ENCODE data around the gene CLDN6. TPM values are rescaled to one million over a fixed set of nuclear protein-coding genes. Genes with fewer than 3 reads are reported as not detected.

CLDN6 gene
- total RNA-seq, 1 experiment from 2014 or later: 743 TPM

- Histone ChIP-seq H3K56ac (ENCODE audit: insufficient read length, low read depth, low read length) (no peak overlapping the region), H2AFZ (ENCODE audit: low read length) (no peak overlapping the region), H3K4ac (ENCODE audit: low read depth, low read length) (no peak overlapping the region; the same call in 1 of the 2 replicates), H3K23me2 (ENCODE audit: insufficient read length, low read depth, low read length, poor library complexity, severe bottlenecking) (peaks cover 33% of the 10 kb centered on the region), H2BK12ac (ENCODE audit: insufficient read length, low read depth, low read length) (no peak overlapping the region), H3K27me3 (ENCODE audit: insufficient read depth, low read length) (no peaks in the 10 kb centered on the region), H3K18ac (ENCODE audit: insufficient read length, low read depth, low read length) (peak overlapping the region; percentile 89), H3K79me2 (ENCODE audit: insufficient read depth, low read length) (peaks cover 9% of the 10 kb centered on the region; the same call in 1 of the 2 replicates), H2BK5ac (ENCODE audit: insufficient read length, low read length) (no peak overlapping the region), H2AK5ac (ENCODE audit: insufficient read length, low read length) (no peak overlapping the region), H3K27ac (ENCODE audit: insufficient read length, low read depth, low read length) (peak overlapping the region; percentile 64), H2BK20ac (ENCODE audit: low read depth, low read length, poor library complexity, severe bottlenecking) (no peak overlapping the region), H4K8ac (replicated peaks; ENCODE audit: insufficient read length, low read depth, low read length) (no peak overlapping the region), H2BK15ac (ENCODE audit: low read depth, low read length) (no peak overlapping the region), H3K79me1 (ENCODE audit: insufficient read depth, low read depth, low read length, poor library complexity, severe bottlenecking) (no peaks in the 10 kb centered on the region), H3K9ac (ENCODE audit: extremely low read depth, insufficient read length, low read length) (peak overlapping the region; percentile 76), H4K5ac (ENCODE audit: insufficient read length, low read depth, low read length) (no peak overlapping the region), H3K4me1 (ENCODE audit: insufficient read depth, low read length) (peaks cover 2% of the 10 kb centered on the region; the same call in 1 of the 2 replicates), H3K14ac (ENCODE audit: insufficient read depth, low read length) (peak overlapping the region; percentile 87), H3K4me2 (ENCODE audit: insufficient read depth, insufficient read length, low read length) (peak overlapping the region; percentile 51), H2BK120ac (ENCODE audit: low read depth, low read length, poor library complexity, severe bottlenecking) (no peak overlapping the region), H3T11ph (ENCODE audit: low read length) (no peak overlapping the region), H3K23ac (ENCODE audit: insufficient read length, low read depth, low read length) (no peak overlapping the region), H4K20me1 (ENCODE audit: control insufficient read depth, insufficient read depth, insufficient read length) (no peaks in the 10 kb centered on the region), H4K91ac (ENCODE audit: insufficient read length, low read depth, low read length) (no peak overlapping the region), H3K9me3 (ENCODE audit: control insufficient read depth, low read depth, low read length) (no peaks in the 10 kb centered on the region)
- TF ChIP-seq CTCF (conservative IDR thresholded peaks at IDR 0.05): 0 out of 3 replicates have a peak, but pooled peaks have one; percentile 5
- peaks cover 13 to 37% (median 25%) of the 10 kb centered on the region in 3 experiments for H3K36me3 Mint-ChIP-seq (ENCODE audit: insufficient read depth in 1 of 3, low read depth in 3 of 3)
- peaks cover 29 to 58% of the 10 kb centered on the region in 2 experiments for H3K4me1 Mint-ChIP-seq
- peaks cover 7% of the 10 kb centered on the region; the same call in 1 of the 2 replicates for H3K27me3 Mint-ChIP-seq (ENCODE audit: low read depth)
- WGBS (ENCODE audit: extremely low coverage, insufficient read length, low lambda C conversion rate): no CpG with 5 or more reads among the region's 57 CpGs
- H3K9me3 Mint-ChIP-seq: no peaks in the 10 kb centered on the region; a peak in 2 of 5 replicates
- H3K4me3 Mint-ChIP-seq: peak overlapping the region; percentile 93 to 96
- peak; percentile 96 for DNase-seq
- peak overlapping the region; percentile 98 to 100 (median 99) for H3K27ac Mint-ChIP-seq
Measured at GRCh38 chr16:3020604-3021448, 2.8 kb upstream of the CLDN6 start.

All from H9 (cell line).